ENCODE results near the gene PMAIP1.
"Not testable (repeated sequence)": the region's sequence is repeated elsewhere in the genome, so short reads cannot be mapped to it uniquely, and the experiment has no call there.

The PMAIP1 gene

GRCh38 chr18:59899298-59900221, at the start of gene PMAIP1:
PMAIP1 (plus strand) TSS chr18:59899996; CDS start chr18:59900178, 182 bp downstream.
- peak; percentile 89 for DNase-seq

GRCh38 chr18:59851784-59852399, 47.9 kb upstream of the PMAIP1 start:
- DNase-seq, result no peak
- no peak for ATAC-seq

More at GRCh38 chr18:59899298-59900221, at the start of gene PMAIP1:
- ATAC-seq, result peak; percentile 83

GRCh38 chr18:59852548-59852947, 47.2 kb upstream of the PMAIP1 start:
- DNase-seq (no peak), ATAC-seq (no peak)

GRCh38 chr18:59853380-59853779, 46.4 kb upstream of the PMAIP1 start:
- ATAC-seq, result no peak
- DNase-seq, result no peak

GRCh38 chr18:59853988-59854387, 45.8 kb upstream of the PMAIP1 start:
- DNase-seq, ATAC-seq: not testable (repeated sequence)

- DNase-seq, result no peak
- ATAC-seq, result no peak
Measured at GRCh38 chr18:59861009-59861408, 38.8 kb upstream of the PMAIP1 start.

- ATAC-seq (no peak), DNase-seq (no peak)
Measured at GRCh38 chr18:59861963-59862819, 37.6 kb upstream of the PMAIP1 start.

- ATAC-seq, result no peak
- DNase-seq, result no peak
Measured at GRCh38 chr18:59865241-59865986, 34.4 kb upstream of the PMAIP1 start.

- ATAC-seq, result no peak
- DNase-seq, result no peak
Measured at GRCh38 chr18:59866551-59867269, 33.1 kb upstream of the PMAIP1 start.

- DNase-seq (no peak), ATAC-seq (no peak)
Measured at GRCh38 chr18:59867337-59868104, 32.3 kb upstream of the PMAIP1 start.

GRCh38 chr18:59870623-59871130, 29.1 kb upstream of the PMAIP1 start:
- ATAC-seq, result no peak
- DNase-seq, result no peak

- ATAC-seq, result no peak
- DNase-seq, result no peak
Measured at GRCh38 chr18:59871711-59872362, 28.0 kb upstream of the PMAIP1 start.

- ATAC-seq, result no peak
Measured at GRCh38 chr18:59873641-59874040, 26.2 kb upstream of the PMAIP1 start.

GRCh38 chr18:59874166-59874565, 25.6 kb upstream of the PMAIP1 start:
- DNase-seq (no peak), ATAC-seq (no peak)

More at GRCh38 chr18:59873641-59874040, 26.2 kb upstream of the PMAIP1 start:
- DNase-seq, result no peak

- DNase-seq (no peak), ATAC-seq (peak; percentile 29)
Measured at GRCh38 chr18:59876310-59876626, 23.5 kb upstream of the PMAIP1 start.

- DNase-seq (no peak), ATAC-seq (no peak)
Measured at GRCh38 chr18:59877361-59877760, 22.4 kb upstream of the PMAIP1 start.

GRCh38 chr18:59878644-59879043, 21.2 kb upstream of the PMAIP1 start:
- DNase-seq (no peak), ATAC-seq (peak; percentile 52)

GRCh38 chr18:59881728-59882656, 17.8 kb upstream of the PMAIP1 start:
- DNase-seq (peak; percentile 19), ATAC-seq (peak; percentile 89)

Data from stimulated activated naive CD8-positive, alpha-beta T cell treated with anti-CD3 and anti-CD28 coated beads, Interleukin-15, Interleukin-2, amounts not matched to agents 100 U/mL and 50 U/mL, for 24 hours (primary cell).